Hippocampal formation (tissue), 2 donors: Measurements from ENCODE around the gene STK39.
"Not testable (repeated sequence)": the region's sequence is repeated elsewhere in the genome, so short reads cannot be mapped to it uniquely, and the experiment has no call there.

ENCODE experiments used
- DNase-seq, 2 donors: peaks; one replicate each; lab custom pipeline; 2025; lab: John Stamatoyannopoulos, UW

STK39 gene

DNA sequence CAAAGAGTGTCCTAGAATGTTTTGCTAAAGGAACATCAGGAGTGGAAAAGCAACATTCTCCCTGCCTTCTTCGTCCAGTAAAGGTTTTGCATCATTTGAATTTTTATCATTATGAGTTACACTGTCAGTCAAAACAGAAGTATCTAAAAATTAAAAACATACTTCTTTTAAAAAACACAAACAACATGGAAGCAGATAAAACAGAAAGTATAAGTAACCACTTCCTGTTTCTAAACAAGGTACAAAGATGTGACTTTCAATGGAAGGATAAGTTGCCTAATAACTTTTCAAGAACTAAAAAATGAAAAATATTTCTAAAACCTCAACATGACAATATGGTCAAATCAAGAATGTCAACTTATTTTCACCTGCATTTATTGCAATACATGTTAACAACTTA is 158.2 kb downstream of the STK39 start:
- DNase-seq: no peak

DNA sequence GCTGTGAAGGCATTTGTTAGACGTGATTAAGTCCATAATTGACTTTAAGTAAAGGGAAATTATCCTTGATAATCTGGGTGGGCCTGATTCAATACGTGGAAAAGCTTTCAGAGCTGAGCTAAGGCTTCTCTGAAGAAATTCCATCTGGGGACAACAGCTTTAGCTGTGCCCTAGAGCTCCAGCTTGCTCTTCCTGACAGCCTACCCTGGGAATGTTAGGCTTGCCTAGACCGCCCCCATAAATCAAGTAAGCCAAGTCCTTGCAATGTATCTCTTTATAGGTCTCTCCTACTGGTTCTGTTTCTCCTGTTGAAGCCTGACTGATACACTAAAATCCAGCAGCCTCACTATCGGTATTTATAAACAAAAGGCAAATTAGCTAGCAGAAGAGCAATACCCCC is 160.0 kb downstream of the STK39 start:
- DNase-seq: peak in 1 of 2 donors; percentile 45

GRCh38 chr2:168086851-168087250 is 160.5 kb downstream of the STK39 start:
- peak in 1 of 2 donors; percentile 70 for DNase-seq

DNA sequence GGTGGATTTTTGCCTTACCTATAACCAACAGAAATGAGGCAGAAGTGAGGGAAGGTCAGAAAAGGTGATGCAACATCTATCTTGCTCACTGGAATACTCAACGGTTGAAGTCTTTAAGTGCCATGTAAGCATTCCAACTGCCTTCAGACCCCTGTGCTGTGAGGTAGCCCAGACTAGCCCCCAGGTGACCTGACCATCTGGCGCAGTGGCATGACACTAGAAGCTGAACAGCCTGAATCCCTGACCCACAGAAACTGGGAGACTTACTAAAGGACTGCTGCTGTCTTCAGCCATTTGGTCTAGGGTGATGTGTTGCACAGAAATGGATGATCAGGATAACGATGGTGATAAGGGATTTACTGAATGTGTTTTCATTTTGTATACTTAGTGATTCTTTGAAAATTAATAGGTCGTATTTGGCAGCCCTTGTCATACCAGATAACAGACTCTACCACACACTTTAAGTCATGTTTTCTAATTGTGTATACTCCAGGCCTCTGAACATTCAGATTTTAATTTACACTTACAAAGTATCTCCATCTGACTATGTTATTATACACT is 161.5 kb downstream of the STK39 start:
- no peak for DNase-seq

GRCh38 chr2:168084288-168084687 is 163.1 kb downstream of the STK39 start:
- DNase-seq: no peak

DNA sequence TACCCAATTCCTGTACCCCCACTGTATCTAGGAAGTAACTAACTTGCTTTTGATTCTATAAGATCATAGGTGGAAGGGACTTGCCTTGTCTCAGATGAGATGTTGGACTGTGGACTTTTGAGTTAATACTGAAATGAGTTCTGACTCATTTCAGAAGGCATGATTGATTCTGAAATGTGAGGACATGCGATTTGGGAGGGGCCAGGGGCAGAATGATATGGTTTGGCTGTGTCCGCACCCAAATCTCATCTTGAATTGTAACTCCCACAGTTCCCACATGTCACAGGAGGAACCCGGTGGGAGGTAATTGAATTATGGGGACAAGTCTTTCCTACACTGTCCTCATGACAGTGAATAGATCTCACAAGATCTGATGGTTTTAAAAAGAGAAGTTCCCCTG is 165.9 kb downstream of the STK39 start:
- not testable (repeated sequence) for DNase-seq

GRCh38 chr2:168079236-168079635 is 168.2 kb downstream of the STK39 start:
- no peak for DNase-seq

DNA sequence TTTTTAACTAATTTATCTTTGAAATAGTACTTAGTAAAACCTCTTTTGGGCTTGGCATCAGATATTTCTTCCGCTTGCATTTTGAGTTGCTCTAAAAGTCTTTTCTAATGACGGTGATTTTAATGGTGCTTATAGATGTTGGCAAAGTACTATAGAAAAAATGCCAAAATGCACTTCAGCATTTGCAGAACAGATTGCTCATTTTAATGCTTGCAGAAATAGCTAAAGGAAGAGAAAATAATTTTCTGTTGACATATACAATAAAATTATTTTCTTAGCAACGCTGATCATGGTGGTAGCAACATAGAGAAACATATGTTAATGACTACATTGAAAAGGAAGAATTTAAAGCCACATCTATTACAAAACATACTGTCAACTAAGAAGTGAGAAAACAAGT is 170.7 kb downstream of the STK39 start:
- no peak for DNase-seq

DNA sequence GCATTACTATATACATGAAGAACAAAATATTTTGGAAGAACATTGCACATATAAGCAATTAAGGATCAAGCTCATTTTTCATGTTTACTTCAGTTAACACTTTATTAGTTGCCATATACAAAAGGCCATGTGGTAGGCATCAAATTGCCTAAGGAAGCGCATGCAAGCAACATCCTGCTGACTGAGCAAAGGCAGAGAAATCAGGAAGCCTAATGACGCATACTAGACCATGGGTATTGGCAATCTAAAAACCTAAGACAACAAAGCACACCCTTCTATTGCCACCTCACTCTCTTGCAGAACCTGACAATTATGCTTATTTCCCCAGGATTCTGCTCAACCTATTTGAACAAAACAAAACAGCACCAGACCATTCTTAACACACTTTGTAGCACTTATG is 171.9 kb downstream of the STK39 start:
- no peak for DNase-seq

GRCh38 chr2:168072626-168073303 is 174.6 kb downstream of the STK39 start:
- no peak for DNase-seq

DNA sequence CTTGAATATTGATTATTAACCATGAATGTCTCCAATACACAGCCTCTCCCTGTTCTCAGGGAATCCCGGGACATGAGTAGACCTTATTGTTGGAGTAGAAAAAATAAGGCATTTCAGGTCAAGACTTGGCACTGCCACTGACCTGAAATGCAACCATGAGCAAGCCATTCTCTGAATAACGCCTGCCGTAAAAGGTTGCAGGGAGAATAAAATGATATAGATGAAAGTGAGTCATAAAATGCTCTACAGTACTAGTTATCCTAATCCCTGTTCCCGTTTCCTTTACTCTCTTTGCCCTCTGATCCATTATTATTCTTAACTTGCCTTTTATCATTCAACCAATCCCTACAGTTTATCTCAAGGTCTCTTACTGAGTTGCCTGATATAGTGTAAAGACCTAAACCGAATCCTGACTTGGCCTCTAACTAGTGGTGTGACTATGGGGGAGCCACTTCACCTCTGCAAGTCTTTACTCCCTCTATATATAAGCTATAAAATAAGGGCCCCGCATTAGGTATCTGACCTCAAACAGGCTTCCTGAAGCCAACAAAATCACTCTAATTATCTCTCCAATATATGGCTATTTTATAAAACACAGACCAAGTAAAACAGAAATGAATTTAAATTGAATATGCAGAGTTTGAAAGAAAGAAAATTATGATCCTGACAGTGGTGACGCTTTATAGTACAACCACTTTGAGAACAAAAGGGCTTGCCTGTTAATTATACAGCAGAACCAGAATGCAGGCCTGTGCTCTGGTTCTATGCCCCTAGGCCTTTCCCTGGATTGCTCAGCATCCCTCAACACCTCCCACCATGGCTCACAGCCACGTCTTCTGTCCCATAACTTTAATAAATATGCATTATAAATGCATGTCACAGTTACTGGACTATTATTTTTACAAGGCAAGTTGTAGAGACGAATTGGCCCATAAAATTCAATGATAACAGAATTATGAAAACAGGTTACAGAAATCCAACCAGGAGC is 183.1 kb downstream of the STK39 start:
- no peak for DNase-seq

- DNase-seq: no peak
These were observed 184.5 kb downstream of the STK39 start for GRCh38 chr2:168062936-168063335.

- DNase-seq: no peak
These were observed 185.3 kb downstream of the STK39 start for GRCh38 chr2:168062054-168062453.

GRCh38 chr2:168060986-168061750 is 186.2 kb downstream of the STK39 start:
- DNase-seq: no peak

DNA sequence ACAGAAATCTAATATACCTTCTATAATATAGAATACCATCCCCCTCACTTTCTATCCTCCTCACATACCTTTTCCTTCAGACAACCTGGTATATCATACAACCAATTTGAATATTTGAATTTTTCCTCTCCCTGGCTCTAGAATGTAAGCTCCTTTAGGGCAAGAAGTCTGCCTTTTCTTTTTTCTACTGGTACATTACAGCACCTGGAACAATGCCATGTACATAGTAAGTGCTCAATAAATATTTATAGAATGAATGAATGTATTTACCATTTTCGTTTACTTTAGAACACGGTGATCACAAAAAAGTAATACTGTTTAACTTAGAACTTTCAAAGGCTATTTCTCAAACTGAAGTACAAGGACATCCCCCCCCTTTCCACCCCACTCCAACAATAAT is 187.6 kb downstream of the STK39 start:
- DNase-seq: no peak

DNA sequence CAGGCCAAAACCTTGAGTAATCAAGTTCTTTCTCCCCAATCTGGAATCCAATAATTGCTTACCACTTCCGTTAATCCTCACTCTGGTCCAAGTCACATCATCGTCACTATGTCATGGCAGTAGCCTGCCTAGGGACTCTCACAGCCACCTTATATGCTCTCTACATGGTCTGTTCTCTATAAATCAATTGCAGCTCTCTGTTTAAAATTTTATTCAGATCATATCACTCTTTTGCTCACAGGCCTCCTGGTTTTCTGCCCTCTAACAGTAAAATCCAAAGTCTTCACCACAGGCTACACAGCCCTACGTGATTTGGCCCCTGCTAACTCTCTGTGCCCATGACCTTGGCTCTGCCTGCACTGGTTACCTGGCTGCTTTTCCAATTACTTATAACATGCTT is 188.7 kb downstream of the STK39 start:
- DNase-seq: no peak

DNA sequence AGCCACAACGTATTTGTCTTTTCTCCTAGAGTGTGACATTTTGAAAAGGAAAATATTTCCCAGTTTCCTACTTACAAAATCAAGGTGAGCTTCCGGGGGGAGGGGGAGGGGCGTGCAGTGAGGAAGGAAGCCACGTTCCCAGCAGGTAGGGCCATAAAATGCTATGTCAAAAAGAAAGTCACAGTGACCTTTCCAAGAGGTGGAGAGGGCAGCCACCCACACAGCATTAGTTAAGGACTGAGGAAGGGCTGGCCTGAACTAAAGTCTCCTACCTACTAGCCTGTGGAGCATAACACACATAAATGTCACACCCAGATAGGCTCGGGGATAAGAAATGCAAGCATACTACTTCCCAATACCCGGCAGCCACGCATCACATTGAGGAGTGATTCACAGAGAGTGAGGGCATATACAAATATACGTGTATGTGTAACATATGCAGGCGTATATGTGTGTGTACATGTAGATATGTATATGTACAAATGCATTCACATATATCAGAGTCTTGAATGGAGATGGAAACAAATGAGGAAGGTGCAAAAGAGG is 191.1 kb downstream of the STK39 start:
- DNase-seq: no peak

- no peak for DNase-seq
These were observed 192.7 kb downstream of the STK39 start for GRCh38 chr2:168054657-168055056.

- no peak for DNase-seq
These were observed 193.7 kb downstream of the STK39 start for GRCh38 chr2:168053676-168054075.

- DNase-seq: no peak
These were observed 194.6 kb downstream of the STK39 start for GRCh38 chr2:168052773-168053172.

- DNase-seq: no peak
These were observed 197.0 kb downstream of the STK39 start for GRCh38 chr2:168050377-168050776.

- no peak for DNase-seq
These were observed 197.8 kb downstream of the STK39 start for GRCh38 chr2:168049609-168050008.
